Activated T-cell treated with anti-CD3 and anti-CD28 coated beads, Interleukin-2, amount 50 U/mL, for 4 hours (primary cell): ENCODE data around the gene NUDT3. TPM values are rescaled to one million over a fixed set of nuclear protein-coding genes. Genes with fewer than 3 reads are reported as not detected.

Experiments
- ATAC-seq, 2 donors: fragments of 200-7000 bp; cut with Tn5 transposase; one replicate each; pipeline ENCODE4 v1.10.0; 2021
- DNase-seq: peaks from one replicate; pipeline ENCODE4 v3.0.0-alpha.2; 2020
- H3K27me3 Mint-ChIP-seq: one replicate; pipeline ENCODE4 v1.8.0; 2021; ENCODE audit warnings: low read depth, mixed read lengths
- H3K36me3 Mint-ChIP-seq: one replicate; pipeline ENCODE4 v1.8.0; 2022; ENCODE audit warnings: mixed read lengths; ENCODE audit not compliant: insufficient read depth
- H3K4me1 Mint-ChIP-seq: one replicate; pipeline ENCODE4 v1.8.0; 2021; ENCODE audit warnings: low read depth, mixed read lengths
- H3K4me3 Mint-ChIP-seq: one replicate; pipeline ENCODE4 v1.8.0; 2021; ENCODE audit warnings: mild to moderate bottlenecking, moderate library complexity, mixed read lengths
- H3K9me3 Mint-ChIP-seq: one replicate; pipeline ENCODE4 v1.8.0; 2021; ENCODE audit warnings: mixed read lengths
- total RNA-seq, 3 donors: library from RNA; stranded (reverse); gene quantifications; one replicate each; pipeline ENCODE4 v1.2.1, GENCODE V29; 2021

NUDT3 gene
- total RNA-seq, 3 donors from 2014 or later: 26.1 to 28.1 (median 26.2) TPM

DNA sequence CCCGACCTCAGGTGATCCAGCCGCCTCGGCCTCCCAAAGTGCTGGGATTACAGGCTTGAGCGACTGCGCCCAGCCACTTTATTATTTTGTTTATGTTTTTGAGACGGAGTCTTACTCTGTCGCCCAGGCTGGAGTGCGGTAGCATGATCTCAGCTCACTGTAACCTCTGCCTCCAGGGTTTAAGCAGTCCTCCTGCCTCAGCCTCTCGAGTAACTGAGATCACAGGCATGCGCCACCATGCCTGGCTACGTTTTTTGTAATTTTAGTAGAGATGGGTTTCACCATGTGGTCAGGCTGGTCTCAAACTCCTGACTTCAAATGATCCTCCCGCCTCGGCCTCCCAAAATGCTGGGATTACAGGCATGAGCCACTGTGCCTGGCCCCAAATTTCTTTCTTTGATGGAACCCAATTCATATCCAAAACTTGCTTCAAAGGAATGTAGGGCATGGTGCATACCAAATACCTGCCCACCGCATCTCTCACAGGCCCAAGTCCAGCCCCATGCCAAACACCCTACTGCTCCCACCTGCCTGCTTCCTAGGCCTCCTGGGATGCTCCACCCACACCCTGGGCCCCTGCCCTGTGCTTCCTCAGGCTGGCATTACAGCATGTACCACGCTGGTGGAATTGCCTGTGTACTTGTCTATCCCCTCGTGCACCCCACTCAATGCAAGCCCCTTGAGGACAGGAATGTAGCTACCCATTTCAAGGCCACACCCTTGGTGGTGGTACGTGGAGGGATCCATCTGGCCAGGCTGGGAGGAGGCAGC lies 160.7 kb downstream of the NUDT3 start:
- DNase-seq (no peak), ATAC-seq (no peak)
- Mint-ChIP-seq H3K4me1 (peaks cover 20% of the 10 kb centered on the region), H3K9me3 (no peaks in the 10 kb centered on the region), H3K27me3 (no peaks in the 10 kb centered on the region), H3K36me3 (no peaks in the 10 kb centered on the region), H3K4me3 (no peak overlapping the region)

DNA sequence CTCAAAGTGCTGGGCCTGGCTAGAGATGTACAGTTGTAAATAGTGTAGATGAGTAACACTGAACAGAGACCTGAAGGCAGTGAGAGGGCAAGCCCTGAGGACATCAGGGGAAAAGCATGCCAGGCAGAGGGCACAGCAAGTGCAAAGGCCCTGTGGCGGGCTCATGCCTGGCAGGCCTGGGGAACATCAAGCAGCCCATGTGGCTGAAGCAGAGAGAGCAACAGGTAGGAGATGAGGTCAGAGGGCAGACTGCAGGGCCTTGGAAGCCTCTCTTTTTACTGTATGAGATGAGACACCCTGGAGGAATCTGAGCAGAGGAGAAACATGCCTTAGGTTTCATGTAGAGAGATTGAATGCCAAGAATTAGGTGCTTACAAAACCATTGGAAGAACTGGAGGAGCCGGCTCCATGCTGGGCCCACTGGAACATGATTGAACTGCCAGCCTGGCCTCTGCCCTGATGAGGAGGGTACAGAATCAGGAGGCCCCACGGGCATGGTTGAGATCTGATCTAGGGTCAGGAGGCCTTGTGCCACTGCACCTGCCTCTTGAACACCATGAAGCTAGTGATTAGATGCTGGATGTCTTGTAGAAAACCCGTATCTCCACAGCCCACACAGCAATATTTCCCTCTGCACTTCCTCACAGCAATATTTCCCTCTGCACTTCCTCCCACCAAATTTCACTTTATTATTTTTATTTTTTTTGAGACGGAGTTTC lies 161.7 kb downstream of the NUDT3 start:
- no peaks in the 10 kb centered on the region for H3K9me3 Mint-ChIP-seq
- H3K4me1 Mint-ChIP-seq: peaks cover 16% of the 10 kb centered on the region
- ATAC-seq (no peak), DNase-seq (no peak)
- no peaks in the 10 kb centered on the region for H3K27me3 Mint-ChIP-seq
- H3K36me3 Mint-ChIP-seq: no peaks in the 10 kb centered on the region
- no peak overlapping the region for H3K4me3 Mint-ChIP-seq

DNA sequence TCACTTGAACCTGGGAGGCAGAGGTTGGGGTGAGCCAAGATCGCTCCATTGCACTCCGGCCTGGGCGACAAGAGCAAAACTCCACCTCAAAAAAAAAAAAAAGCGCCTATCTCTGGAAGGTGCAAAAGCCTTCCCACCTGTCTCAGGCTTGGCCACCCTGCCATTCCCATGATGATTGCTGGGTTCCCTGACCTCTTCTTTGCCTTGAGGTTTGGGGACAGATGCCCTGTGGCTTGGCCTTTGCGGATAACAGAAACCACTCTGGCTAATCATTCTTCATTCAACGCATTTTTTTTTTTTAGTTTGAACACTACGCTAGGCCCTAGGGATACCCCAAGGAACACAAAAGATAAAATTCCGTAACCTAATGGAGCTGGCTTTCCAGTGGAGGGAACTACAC lies 162.6 kb downstream of the NUDT3 start:
- no peak for ATAC-seq
- H3K9me3 Mint-ChIP-seq: no peaks in the 10 kb centered on the region
- DNase-seq: no peak
- H3K27me3 Mint-ChIP-seq: no peaks in the 10 kb centered on the region
- no peak overlapping the region for H3K4me3 Mint-ChIP-seq
- H3K4me1 Mint-ChIP-seq: peaks cover 17% of the 10 kb centered on the region
- H3K36me3 Mint-ChIP-seq: no peaks in the 10 kb centered on the region

Other genes with a start within 250 kb of the NUDT3 start
- under 1 TPM in 2 of 3 donors, not detected in 1; 0.25 to 0.29 TPM for gene GRM4, start 246.6 kb downstream of the NUDT3 start, total RNA-seq
- gene HMGA1, start 155.8 kb downstream of the NUDT3 start, total RNA-seq: 100 to 1,000 TPM; 646 to 976 (median 781) TPM
- gene SMIM29, start 143.7 kb downstream of the NUDT3 start, total RNA-seq: 10 to 100 TPM; 12.3 to 14.9 (median 13.0) TPM
- gene RPS10, start 33.4 kb upstream of the NUDT3 start, total RNA-seq: 1,000 to 10,000 TPM; 2,110 to 2,267 (median 2,151) TPM
- under 1 TPM in 1 of 3 donors, not detected in 2; 0.05 TPM for gene PACSIN1, start 73.4 kb upstream of the NUDT3 start, total RNA-seq
- under 1 TPM; 0.13 to 0.24 (median 0.14) TPM for gene SPDEF, start 163.7 kb upstream of the NUDT3 start, total RNA-seq